ENCODE results near the gene KCNF1. TPM values are rescaled to one million over a fixed set of nuclear protein-coding genes. Genes with fewer than 3 reads are reported as not detected.

Gene KCNF1
- total and polyA plus RNA-seq, 2 of the 8 experiments (the other 6 are each of a cell fraction or from before 2014, with no cell fraction given) = 0.48 to 1.5 TPM

- Histone ChIP-seq H2BK120ac (replicated peaks; ENCODE audit: low read depth, low read length) (no peak overlapping the region), H3K14ac (ENCODE audit: insufficient read length) (no peak overlapping the region), H3K79me1 (ENCODE audit: low read depth, low read length) (no peaks in the 10 kb centered on the region), H2BK5ac (ENCODE audit: low read depth, low read length) (no peak overlapping the region), H2BK20ac (ENCODE audit: low read length) (no peak overlapping the region), H2AFZ (ENCODE audit: low read length) (no peak overlapping the region), H4K20me1 (replicated peaks in 1 of 2; ENCODE audit: control insufficient read depth in 1 of 2, insufficient read depth in 2 of 2, low read length in 2 of 2) (no peaks in the 10 kb centered on the region), H3K23me2 (ENCODE audit: low read depth, low read length) (no peaks in the 10 kb centered on the region), H2AK5ac (ENCODE audit: low read depth, low read length) (no peak overlapping the region), H3K56ac (replicated peaks; ENCODE audit: insufficient read length, low read depth, low read length) (no peak overlapping the region), H3K36me3 (ENCODE audit: control insufficient read depth in 2 of 4, insufficient read depth in 4 of 4, low read length in 3 of 4) (no peaks in the 10 kb centered on the region), H3K79me2 (ENCODE audit: control insufficient read depth in 1 of 2, insufficient read depth in 2 of 2, low read length in 2 of 2) (no peaks in the 10 kb centered on the region), H3K9ac (replicated peaks in 1 of 4; ENCODE audit: extremely low read depth in 1 of 4, low read depth in 3 of 4, low read length in 3 of 4) (no peak overlapping the region), H4K8ac (ENCODE audit: extremely low read depth, insufficient read depth, low read length) (no peak overlapping the region), H3K4me3 (ENCODE audit: extremely low read depth in 1 of 4, insufficient read depth in 2 of 4, low read depth in 3 of 4, low read length in 4 of 4) (no peak overlapping the region), H3K4ac (replicated peaks; ENCODE audit: insufficient read length, low read depth, low read length) (no peak overlapping the region), H3K4me2 (ENCODE audit: insufficient read depth in 1 of 2, low read depth in 2 of 2, low read length in 2 of 2) (no peak overlapping the region), H3K18ac (ENCODE audit: extremely low read depth, low read length) (no peak overlapping the region), H3K4me1 (replicated peaks in 1 of 4; ENCODE audit: control insufficient read depth in 3 of 4, insufficient read depth in 4 of 4, low read length in 3 of 4) (peaks cover 0 to 3% (median under 1%) of the 10 kb centered on the region in 4 experiments; a peak in 1 of 7 replicates), H2BK12ac (ENCODE audit: low read depth, low read length) (no peak overlapping the region), H3K23ac (ENCODE audit: insufficient read length) (no peak overlapping the region), H4K5ac (ENCODE audit: insufficient read length, low read depth, low read length) (no peak overlapping the region), H3K27ac (ENCODE audit: low read depth, low read length) (no peak overlapping the region), H4K91ac (replicated peaks; ENCODE audit: insufficient read length, low read length) (no peak overlapping the region), H3K27me3 (replicated peaks in 1 of 4; ENCODE audit: control insufficient read depth in 3 of 4, extremely low read depth in 1 of 4, insufficient read depth in 3 of 4, low read length in 3 of 4) (no peaks in the 10 kb centered on the region), H3K9me3 (ENCODE audit: insufficient read depth in 2 of 2, low read depth in 1 of 2, low read length in 1 of 2) (peaks cover 4 to 7% of the 10 kb centered on the region in 2 experiments; a peak in 2 of 4 replicates), H2BK15ac (ENCODE audit: low read length) (no peak overlapping the region)
- 89% methylated on average over 6 of the region's 6 CpGs; no CpG with 5 or more reads in 1 of the 2 experiments for WGBS, 2 experiments (ENCODE audit: extremely low coverage in 1 of 2, insufficient coverage in 1 of 2, insufficient read length in 1 of 2, insufficient replicate concordance in 2 of 2, low coverage in 1 of 2, low lambda C conversion rate in 2 of 2, missing lambda C conversion rate in 1 of 2)
- FAIRE-seq = no peak
- ChIA-PET CTCF (ENCODE audit: partially characterized antibody) (interaction anchor here (0.9 to 1.4 kb wide), 5 partner anchors 22 to 220 kb away, joined by 3 to 4 read pairs (median 3); no protein-coding TSS in a partner anchor), POLR2A (ENCODE audit: partially characterized antibody) (no interaction called here)
- TF ChIP-seq CBX5 (IDR thresholded peaks at IDR 0.05; ENCODE audit: low read depth, low read length) (no peak), BRCA1 (IDR thresholded peaks at IDR 0.05; ENCODE audit: low read depth, low read length) (no peak)
- no peak for DNase-seq (ENCODE audit: low read depth in 1 of 2, low spot score in 2 of 2)
These were observed 7.3 kb upstream of the KCNF1 start for GRCh38 chr2:10904455-10904854.
